ENCODE results near the gene CTTNBP2NL.

DNA sequence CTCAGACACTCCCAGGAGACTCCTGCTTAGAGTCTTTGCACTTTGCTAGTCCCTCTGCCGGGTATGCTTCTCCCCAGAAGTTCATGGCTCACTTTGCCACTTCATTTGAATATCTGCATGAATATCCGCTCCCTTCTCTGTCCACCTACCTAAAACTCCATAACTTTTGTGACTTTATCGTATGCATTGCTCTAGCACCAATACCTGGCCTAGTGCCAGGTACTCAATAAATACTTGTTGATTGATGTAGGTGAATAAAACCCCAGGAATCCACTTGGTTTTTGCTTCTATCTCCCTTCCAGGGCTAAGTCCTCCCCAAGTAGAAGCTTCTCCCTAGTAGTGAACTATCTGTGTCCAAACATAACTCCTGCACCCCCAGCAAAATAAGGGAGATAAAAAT is 27.8 kb upstream of the CTTNBP2NL start:
- no peak for TF ChIP-seq POLR2A (IDR thresholded peaks at IDR 0.05)
- no peak for TF ChIP-seq EP300 (IDR thresholded peaks at IDR 0.05)
- TF ChIP-seq, protein P1, sequence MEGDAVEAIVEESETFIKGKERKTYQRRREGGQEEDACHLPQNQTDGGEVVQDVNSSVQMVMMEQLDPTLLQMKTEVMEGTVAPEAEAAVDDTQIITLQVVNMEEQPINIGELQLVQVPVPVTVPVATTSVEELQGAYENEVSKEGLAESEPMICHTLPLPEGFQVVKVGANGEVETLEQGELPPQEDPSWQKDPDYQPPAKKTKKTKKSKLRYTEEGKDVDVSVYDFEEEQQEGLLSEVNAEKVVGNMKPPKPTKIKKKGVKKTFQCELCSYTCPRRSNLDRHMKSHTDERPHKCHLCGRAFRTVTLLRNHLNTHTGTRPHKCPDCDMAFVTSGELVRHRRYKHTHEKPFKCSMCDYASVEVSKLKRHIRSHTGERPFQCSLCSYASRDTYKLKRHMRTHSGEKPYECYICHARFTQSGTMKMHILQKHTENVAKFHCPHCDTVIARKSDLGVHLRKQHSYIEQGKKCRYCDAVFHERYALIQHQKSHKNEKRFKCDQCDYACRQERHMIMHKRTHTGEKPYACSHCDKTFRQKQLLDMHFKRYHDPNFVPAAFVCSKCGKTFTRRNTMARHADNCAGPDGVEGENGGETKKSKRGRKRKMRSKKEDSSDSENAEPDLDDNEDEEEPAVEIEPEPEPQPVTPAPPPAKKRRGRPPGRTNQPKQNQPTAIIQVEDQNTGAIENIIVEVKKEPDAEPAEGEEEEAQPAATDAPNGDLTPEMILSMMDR (IDR thresholded peaks at IDR 0.05): no peak
- no peak for TF ChIP-seq POLR2AphosphoS5 (IDR thresholded peaks at IDR 0.05)

All from stomach (tissue), 4 donors.